Esophagus squamous epithelium (tissue), 4 donors: Measurements from ENCODE around the gene AKAP5.

Experiments used
- CTCF ChIP-seq, 6 experiments: fragments of 450-650 bp in 4 of 6; fragments of 200-600 bp in 2 of 6; sonication (generic) in 2 of 6; IDR thresholded peaks; one replicate each; pipeline ENCODE4 v1.5.1; 2016 to 2019; ENCODE audit warnings: antibody characterized with exemption in 6 of 6, mild to moderate bottlenecking in 4 of 6, moderate library complexity in 4 of 6
- POLR2A ChIP-seq, 4 donors: fragments of 450-650 bp; IDR thresholded peaks; one replicate each; pipeline ENCODE4 v1.6.1; 2017; ENCODE audit warnings: antibody characterized with exemption in 4 of 4, mild to moderate bottlenecking in 4 of 4, moderate library complexity in 3 of 4

DNA sequence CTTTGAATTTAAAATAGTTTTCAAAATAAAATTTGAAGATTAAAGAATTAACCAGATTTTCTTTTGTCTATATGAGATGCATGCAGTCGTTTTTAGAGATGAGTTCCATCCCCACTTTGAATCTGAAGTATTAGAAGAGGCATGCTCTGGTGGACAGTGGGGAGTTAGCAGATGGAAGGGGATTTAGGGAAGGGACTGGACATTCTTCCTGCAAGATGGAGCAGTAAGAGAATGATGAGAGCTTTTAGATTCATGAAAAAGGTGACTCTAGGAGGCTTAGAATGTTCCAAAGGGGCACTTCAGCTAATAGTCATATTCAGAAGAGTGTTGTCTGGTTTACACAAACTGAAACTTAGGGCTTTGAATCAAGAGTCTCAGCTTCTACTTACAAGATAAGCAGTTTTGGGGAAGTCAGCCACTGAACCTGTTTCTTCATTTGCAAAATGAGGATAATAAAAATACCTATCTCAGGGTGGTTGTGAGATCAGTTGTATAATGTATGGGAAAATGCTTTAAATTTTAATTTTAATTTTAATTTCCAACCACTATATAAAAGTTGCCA, 43.0 kb downstream of the AKAP5 start:
- TF ChIP-seq POLR2A (IDR thresholded peaks at IDR 0.05) (no peak), CTCF (IDR thresholded peaks at IDR 0.05) (no peak)
